ENCODE measurements around the gene CHD5.

The CHD5 gene

GRCh38 chr1:6057170-6057845 is 122.8 kb downstream of the CHD5 start:
- H4K20me1 ChIP-seq (ENCODE audit: insufficient read depth, low read length), result peaks cover 51% of the 10 kb centered on the region
- no peak overlapping the region for H3K4me3 ChIP-seq (ENCODE audit: low read depth in 1 of 2, low read length in 2 of 2)
- no peaks in the 10 kb centered on the region for H3K27me3 ChIP-seq (ENCODE audit: insufficient read depth, low read length, poor library complexity)
- H3K9ac ChIP-seq (ENCODE audit: low read depth, low read length), result no peak overlapping the region
- TF ChIP-seq CTCF (IDR thresholded peaks at IDR 0.05; ENCODE audit: borderline replicate concordance, extremely low read depth, low read length, poor library complexity, severe bottlenecking) (no peak), EZH2 (IDR thresholded peaks at IDR 0.05; ENCODE audit: borderline replicate concordance, low read depth, low read length, severe bottlenecking) (no peak)
- no peak overlapping the region for H3K27ac ChIP-seq (ENCODE audit: low read length)
- H3K4me2 ChIP-seq (ENCODE audit: insufficient read depth, low read length), result no peak overlapping the region
- ATAC-seq (ENCODE audit: insufficient read depth, low read depth) (no peak), DNase-seq (no peak)
- peaks cover 12% of the 10 kb centered on the region; the same call in 1 of the 2 replicates for H3K36me3 ChIP-seq (ENCODE audit: insufficient read depth, low read length)
- no peaks in the 10 kb centered on the region for H3K9me3 ChIP-seq (ENCODE audit: insufficient read depth, low read length, severe bottlenecking)
- H3K4me1 ChIP-seq (ENCODE audit: insufficient read depth, low read length), result no peaks in the 10 kb centered on the region
- H3K79me2 ChIP-seq (ENCODE audit: insufficient read depth, low read length), result no peaks in the 10 kb centered on the region
- H2AFZ ChIP-seq (ENCODE audit: low read depth, low read length), result no peak overlapping the region

- Histone ChIP-seq H3K79me2 (ENCODE audit: insufficient read depth, low read length) (no peaks in the 10 kb centered on the region), H3K4me2 (ENCODE audit: insufficient read depth, low read length) (no peak overlapping the region), H3K4me1 (ENCODE audit: insufficient read depth, low read length) (no peaks in the 10 kb centered on the region), H3K27ac (ENCODE audit: low read length) (no peak overlapping the region), H3K9me3 (ENCODE audit: insufficient read depth, low read length, severe bottlenecking) (no peaks in the 10 kb centered on the region), H2AFZ (ENCODE audit: low read depth, low read length) (no peak overlapping the region), H3K9ac (ENCODE audit: low read depth, low read length) (no peak overlapping the region), H4K20me1 (ENCODE audit: insufficient read depth, low read length) (peaks cover 58% of the 10 kb centered on the region), H3K36me3 (ENCODE audit: insufficient read depth, low read length) (peaks cover 12% of the 10 kb centered on the region; the same call in 1 of the 2 replicates), H3K4me3 (ENCODE audit: low read depth in 1 of 2, low read length in 2 of 2) (no peak overlapping the region), H3K27me3 (ENCODE audit: insufficient read depth, low read length, poor library complexity) (no peaks in the 10 kb centered on the region)
- DNase-seq, result no peak
- ATAC-seq (ENCODE audit: insufficient read depth, low read depth), result no peak
- TF ChIP-seq CTCF (IDR thresholded peaks at IDR 0.05; ENCODE audit: borderline replicate concordance, extremely low read depth, low read length, poor library complexity, severe bottlenecking), result no peak
Observed at GRCh38 chr1:6056572-6056948, 123.6 kb downstream of the CHD5 start.

GRCh38 chr1:6054596-6054995 is 125.5 kb downstream of the CHD5 start:
- ATAC-seq (ENCODE audit: insufficient read depth, low read depth) (no peak), DNase-seq (no peak)
- Histone ChIP-seq H2AFZ (ENCODE audit: low read depth, low read length) (no peak overlapping the region), H3K79me2 (ENCODE audit: insufficient read depth, low read length) (no peaks in the 10 kb centered on the region), H4K20me1 (ENCODE audit: insufficient read depth, low read length) (peaks cover 70% of the 10 kb centered on the region), H3K27me3 (ENCODE audit: insufficient read depth, low read length, poor library complexity) (no peaks in the 10 kb centered on the region), H3K27ac (ENCODE audit: low read length) (no peak overlapping the region), H3K9ac (ENCODE audit: low read depth, low read length) (no peak overlapping the region), H3K4me2 (ENCODE audit: insufficient read depth, low read length) (no peak overlapping the region), H3K36me3 (ENCODE audit: insufficient read depth, low read length) (peaks cover 22% of the 10 kb centered on the region; the same call in 1 of the 2 replicates), H3K9me3 (ENCODE audit: insufficient read depth, low read length, severe bottlenecking) (no peaks in the 10 kb centered on the region), H3K4me1 (ENCODE audit: insufficient read depth, low read length) (no peaks in the 10 kb centered on the region), H3K4me3 (ENCODE audit: low read depth in 1 of 2, low read length in 2 of 2) (no peak overlapping the region)
- no peak for TF ChIP-seq EZH2 (IDR thresholded peaks at IDR 0.05; ENCODE audit: borderline replicate concordance, low read depth, low read length, severe bottlenecking)
- no peak for TF ChIP-seq CTCF (IDR thresholded peaks at IDR 0.05; ENCODE audit: borderline replicate concordance, extremely low read depth, low read length, poor library complexity, severe bottlenecking)

All from DND-41 (cell line).